HG03196 (cell line): ENCODE data around the gene DUSP2.

Experiments used
- ATAC-seq: cut with Tn5 transposase; IDR thresholded peaks from one replicate; pipeline ENCODE4 v1.9.1; 2021; ENCODE audit not compliant: unreplicated experiment

DUSP2 gene

DNA sequence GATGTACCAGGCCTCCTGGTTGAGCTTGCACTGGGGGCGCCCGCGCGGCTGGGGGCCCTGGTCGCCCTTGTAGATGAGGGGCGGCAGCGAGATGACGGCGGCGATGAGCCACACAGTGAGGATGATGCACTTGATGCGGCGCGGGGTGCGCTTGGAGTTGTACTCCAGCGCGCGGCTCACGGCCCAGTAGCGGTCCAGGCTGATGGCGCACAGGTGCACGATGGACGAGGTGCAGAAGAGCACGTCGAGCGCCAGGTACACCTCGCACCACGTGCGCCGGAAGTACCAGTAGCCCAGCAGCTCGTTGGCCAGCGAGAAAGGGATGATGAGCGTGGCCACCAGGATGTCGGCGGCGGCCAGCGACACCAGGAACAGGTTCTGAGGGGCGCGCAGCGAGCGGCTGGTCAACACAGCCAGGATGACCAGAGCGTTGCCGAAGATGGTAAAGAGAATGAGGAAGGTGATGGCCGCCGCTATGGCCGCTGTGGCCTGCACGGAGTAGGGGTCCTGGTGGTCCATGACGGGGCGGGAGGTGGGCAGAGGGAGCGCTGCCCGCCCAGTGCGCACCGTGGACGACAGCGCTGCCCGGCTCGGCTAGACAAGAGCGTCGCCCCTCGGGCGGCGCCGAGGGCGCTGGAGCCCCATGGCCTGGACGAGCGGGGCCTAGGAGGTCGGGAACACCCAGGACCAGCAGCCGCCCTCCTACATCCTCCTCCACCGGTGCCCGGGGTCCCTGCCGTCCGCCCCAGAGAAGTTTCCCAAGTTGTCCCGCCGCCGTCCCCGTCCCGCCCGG, 29.4 kb downstream of the DUSP2 start:
- no peak for ATAC-seq

DNA sequence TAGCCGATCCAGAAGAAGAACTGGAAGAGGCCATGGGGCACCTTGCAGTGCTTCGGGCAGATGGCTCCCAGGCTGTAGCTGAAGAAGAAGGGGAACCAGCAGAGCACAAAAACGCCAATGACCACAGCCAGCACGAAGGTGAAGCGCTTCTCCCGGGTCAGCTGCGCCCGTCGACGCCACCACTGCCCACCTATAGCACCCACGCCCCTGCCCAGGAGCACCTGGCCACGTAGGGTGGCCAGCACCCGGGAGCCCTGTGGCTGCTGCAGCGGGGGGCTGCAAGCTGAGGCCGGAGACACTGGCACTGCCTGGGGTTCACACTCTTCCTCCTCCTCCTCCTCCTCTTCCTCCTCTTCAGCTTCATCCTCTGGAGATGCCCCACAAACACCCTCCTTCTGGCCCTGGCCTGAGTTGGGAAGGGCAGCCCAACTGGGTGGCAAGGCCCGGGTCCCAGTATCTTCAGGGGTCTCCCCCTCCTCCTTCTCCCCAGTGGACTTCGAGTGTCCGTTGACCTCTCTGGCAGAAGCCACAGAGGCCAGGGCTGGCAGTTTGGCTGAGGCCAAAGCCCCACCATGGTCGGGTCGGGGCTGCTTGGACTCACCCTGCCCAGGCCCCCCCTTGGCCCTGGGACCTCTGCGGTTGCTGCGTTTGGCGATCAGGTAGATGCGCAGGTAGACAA, 30.2 kb downstream of the DUSP2 start:
- no peak for ATAC-seq

DNA sequence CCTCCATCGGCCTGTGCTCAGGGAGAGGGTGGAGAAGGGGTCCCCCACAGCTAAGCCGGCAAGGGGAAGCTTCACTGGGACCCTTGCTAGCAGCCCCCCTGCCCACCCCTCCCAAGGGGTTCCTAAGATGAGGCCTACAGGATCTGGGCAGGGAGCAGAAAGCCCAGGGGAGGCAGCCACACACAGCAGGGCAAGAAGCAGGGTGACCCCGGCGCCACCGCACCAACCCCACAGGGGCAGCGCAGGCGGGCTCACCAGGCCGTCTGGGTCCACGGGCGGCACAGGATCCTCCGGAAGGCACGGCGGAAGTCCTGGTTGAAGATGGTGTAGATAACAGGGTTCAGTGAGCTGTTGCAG, 30.7 kb downstream of the DUSP2 start:
- ATAC-seq = no peak

DNA sequence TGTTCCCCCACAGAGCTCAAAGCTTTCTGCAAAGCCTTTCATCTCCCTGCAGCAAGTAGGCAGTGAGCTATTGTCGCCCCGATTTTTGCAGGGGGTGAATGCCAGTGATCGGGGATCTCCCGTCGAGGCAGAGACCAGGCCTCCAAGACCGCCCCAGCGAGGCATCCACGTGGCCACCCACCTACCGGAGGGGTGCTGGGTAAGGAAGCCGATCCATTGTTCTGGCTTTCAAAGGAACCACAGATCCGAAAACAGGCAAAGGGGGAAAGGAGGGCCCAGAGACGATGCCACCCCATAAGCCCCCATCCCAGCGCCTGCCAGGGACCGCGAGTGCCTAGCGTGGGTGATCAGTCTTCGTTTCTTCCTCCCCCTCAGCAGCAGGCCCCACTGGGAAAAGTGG, 31.3 kb downstream of the DUSP2 start:
- ATAC-seq = no peak

DNA sequence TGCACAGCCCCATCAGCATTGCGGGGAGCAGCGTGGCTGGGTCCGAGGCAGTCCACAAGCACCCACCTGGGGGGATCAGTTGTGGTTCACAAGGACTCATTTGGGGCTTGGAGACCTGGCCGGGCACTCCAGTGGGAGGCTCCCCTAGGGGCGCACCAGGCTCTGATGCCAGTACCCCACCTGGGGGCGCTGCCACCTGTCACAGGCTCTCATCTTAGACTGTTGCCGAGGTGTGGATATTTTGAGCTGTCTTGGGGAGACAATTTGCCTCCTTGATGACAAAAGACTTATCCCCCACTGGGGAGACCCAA, 31.9 kb downstream of the DUSP2 start:
- ATAC-seq = no peak

DNA sequence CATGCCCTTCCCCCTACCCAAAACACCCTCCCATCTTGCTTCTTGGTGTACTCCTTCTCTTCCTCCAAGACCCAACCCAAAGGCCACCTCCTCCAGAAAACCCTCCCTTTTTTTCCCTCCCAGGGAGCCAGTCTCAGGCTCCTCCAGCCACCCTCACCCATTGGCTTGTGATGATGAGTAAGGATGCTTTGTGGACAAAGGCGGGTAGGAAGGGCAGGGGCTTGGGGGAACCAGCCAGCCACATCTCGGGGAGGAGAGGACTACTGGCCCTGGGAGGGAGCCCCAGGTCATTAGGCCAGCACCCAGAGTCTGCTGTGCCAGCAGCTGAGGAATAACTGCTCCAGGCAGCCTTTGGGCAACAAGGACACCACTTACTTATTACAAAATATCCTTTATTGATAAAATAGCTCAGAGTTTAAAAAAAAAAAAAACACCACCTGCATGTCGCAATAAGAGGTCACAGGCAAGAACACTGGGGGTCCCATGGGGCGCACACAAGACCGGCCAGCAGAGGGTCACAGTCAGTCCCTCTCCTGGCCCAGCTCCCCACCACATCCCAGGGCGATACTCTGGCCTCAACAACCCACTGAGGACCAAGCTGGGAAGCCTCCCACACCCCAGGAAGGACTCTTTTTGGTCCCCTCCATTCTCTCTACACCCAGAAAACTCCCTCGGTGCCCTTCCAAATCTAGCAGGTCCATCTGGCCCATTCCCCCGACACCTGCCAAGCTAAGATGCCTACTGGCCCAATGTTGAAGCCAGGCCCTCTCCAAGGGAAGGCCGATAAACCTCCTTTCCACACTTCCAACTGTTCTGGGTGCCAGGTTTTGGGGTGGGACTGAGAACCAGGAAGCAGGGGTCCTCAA, 32.5 kb downstream of the DUSP2 start:
- no peak for ATAC-seq

DNA sequence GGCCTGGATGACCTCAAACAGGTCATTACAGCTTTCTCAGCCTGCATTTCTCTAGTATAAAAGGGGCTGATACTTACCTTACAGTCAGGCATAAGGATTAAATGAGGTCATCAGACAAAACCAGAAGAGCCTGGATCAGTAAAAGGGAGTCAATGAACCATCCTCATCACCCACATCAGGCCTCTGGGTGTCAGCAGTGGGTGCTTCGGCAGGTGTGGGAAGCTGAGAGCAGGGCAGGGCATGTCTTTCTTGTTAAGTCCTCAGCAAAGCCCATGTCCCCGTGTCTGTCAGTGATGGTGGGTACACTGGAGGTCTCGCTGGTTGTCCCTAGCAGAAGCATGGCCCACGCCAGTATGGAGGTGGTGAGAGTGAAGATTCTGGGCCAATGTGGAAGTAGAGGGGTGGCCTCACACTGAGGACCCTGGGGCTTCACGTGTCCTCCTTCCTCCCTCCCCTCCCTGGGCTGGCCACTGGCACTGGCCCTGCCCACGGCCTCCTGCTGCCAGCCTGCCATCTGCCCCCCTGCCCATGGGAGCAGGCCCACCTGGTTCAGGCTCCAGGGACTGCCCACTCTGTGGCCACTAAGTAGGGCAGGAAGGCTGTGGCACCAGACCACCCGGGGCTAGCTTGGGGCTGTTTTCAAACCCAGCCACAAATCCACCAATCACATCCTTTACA, 33.3 kb downstream of the DUSP2 start:
- no peak for ATAC-seq

DNA sequence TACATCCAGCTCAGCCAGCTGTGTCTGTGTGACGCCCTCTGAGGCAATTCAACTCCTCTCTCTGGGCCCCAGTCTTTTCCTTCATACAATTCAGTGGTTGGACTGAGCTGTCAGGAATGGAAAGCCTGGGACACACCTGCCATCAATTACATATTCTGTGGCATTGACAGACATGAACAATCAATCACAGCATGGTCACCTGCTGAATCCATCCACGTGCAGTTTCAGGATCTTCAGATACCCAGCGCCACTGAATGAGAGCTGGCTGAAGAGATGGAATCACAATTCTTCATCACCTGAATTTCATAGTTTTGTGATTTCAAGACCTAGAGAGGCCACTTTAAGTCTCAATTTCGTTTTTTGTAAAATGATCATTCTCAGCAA, 34.0 kb downstream of the DUSP2 start:
- no peak for ATAC-seq

DNA sequence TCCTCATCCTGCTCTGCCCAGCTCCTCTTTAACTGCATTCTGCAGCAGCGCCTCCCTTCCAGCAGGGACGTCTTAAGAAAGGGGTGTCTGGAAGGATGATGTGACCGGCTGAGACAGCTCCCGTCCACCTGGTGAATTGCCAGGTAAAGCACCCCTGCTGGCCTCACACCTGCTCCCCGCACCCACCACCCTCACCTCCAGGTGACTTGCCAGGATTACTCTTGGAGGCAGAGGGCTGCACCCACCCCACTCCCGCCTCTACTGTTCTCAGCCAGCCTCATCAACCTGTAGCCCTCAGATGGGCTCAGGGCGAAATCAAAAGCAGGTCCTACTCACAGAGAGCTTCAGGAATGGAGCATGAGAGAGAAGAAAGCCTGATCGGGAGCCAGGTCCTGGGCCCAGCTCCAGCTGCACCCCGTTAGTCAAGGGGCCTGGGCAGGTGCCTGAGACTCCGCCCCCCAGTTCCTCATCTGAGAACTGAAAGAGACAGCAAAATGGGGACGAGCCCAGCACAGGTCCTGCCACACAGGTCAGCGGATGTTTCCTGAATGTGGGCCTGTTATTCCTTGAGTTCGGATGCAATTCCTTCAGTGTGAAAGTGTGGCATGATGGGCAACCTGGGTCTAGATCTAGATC, 34.5 kb downstream of the DUSP2 start:
- no peak for ATAC-seq

DNA sequence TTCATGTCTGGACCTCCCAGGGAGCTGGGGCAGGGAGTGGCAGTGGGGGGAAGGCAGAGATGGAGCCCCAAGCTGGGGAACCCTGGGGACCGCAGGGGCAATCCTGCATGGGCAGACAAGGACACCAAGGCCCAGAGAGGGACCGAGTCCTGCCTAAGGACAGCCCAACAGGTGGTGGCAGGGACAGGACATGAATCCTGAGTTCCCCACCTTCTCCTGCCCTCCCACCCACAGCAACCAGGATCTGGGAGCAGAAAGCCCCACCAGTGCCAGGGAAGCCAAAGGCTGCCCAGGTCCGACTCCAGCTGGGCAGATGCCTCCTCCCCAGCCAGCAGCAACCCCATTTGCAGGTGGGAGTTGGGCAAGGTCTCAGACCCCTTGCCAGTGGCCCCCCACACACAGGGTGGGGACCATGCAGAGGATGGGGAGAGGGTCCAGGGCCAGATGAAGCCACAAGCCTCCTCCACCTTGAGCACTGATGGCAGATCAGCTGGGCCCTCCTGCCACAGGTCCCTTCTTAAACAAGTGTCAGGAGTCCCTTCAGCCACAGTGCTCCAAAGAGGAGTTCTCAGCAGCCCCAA, 35.2 kb downstream of the DUSP2 start:
- ATAC-seq = no peak

DNA sequence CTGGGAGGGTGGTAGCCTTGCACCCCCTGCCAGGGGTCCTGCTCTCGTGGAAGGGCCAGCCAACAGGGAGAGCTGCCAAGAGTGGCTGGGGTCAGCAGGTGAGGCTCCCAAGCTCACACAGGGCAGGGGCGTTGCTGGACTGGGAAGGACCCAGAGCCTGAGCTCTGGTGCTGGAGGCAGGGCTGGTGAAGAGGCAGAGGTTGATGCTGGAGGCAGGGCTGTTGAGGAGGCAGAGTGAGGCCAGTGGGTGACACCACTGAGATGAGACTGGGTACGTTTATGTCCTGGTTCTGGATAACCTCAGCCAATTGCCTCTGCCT, 35.9 kb downstream of the DUSP2 start:
- ATAC-seq = no peak

DNA sequence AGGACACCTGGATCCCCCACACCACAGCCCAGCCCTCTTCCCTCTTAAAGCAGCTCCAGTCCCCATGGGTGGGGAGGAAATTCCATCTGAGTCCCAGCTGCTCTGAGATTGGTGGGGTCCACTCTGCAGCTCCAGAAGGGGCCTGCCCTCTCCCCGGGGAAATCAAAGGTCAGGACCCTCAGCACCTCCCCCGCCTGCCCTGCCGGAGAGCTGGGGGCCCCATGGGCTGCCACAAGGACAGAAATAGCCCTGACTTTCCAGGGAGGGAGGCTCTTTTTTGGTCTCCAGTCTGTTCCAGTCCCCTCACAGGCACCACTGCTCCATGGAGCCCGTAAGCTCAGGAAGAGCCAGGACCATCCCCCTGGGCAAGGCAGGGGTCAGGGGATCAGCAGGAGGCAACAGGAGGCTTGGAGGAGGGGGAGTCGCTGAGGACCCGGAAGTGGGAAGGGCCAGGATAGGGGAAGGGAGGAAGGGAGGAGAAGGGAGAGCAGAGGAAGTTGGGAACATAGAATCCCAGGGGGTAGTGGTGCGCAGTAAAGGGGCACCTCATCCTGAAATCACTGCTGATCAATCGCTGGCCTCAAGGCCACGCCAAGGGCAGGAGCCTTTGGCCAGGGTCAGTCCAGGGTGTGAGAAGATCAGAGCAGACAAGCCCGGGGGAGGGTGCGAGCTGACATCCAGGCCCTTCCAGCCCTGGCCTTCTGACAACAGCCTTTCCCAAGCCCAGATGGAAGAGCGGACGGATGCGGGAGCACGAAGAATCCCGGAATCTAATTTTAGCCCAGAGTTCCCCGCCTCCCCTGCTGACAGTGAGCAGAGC, 36.5 kb downstream of the DUSP2 start:
- no peak for ATAC-seq

DNA sequence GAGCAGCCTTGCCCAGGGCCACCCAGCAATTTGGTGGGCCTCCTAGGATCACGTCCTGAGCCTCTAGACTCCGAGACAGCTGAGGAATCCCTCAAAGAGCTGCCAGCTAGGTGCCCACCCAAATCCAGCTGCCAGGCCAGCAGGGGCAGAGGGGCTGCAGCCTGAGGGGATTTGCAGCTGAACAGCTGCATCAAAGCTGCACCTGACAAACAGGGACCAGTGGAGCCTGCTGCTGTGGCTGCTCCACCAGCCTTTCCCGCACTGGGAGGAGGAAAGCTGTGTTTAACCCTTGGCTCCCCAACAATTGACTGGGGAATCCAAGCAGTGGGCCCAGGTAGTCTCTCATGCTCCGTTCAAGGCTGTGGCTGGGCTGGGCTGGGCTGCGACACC, 37.1 kb downstream of the DUSP2 start:
- ATAC-seq = no peak

DNA sequence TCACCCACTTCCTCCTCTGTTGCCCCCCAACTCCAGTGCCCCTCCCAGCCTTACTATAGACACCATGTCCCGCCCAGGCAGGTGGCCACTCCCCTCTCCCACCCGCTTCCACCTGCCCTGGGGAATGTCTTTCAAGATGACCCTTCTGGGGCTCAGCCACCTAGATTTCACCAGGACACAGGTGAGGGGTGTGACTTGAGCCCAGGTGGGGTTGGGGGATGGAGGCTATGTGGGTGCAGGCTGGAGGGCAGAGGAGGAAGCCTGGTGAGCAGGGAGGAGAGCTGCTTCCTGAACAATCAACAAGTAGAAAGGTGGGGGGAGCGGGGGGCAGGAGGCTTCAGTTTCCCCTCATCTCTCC, 37.6 kb downstream of the DUSP2 start:
- ATAC-seq = no peak

DNA sequence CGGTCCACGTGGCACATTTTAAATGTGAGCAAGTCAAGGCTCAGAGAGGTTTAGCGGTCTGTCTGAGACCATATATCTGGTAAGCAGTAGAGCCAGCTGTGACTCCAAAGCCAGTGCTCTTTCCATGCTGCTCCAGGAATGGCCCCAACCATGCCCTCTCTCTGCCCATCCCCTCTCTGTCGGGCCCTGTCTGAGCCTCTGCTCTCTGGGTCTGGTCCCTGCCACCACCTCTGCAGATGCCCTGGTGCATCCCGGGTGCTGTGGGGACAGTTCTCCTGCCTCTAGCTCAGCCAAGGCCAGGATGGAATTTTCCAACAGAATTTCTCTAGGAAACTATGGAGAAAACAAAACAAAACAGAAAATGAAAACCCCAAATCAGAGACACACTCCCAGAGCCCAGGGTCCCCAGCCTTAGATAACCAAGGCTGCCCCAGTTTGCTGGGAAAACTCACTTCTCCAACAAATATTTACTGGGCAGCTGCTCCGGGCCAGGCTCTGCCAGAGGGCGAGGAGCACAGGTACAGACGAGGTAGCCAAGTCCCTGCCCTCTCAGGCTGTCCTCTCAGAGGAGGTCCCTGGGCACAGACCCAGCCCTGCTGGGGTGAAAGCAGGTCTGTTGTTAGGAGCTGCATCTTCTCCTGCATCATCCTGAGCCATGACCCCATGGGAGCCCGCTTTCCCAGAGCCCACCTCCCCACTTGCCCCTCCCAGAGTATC, 38.1 kb downstream of the DUSP2 start:
- ATAC-seq = no peak

DNA sequence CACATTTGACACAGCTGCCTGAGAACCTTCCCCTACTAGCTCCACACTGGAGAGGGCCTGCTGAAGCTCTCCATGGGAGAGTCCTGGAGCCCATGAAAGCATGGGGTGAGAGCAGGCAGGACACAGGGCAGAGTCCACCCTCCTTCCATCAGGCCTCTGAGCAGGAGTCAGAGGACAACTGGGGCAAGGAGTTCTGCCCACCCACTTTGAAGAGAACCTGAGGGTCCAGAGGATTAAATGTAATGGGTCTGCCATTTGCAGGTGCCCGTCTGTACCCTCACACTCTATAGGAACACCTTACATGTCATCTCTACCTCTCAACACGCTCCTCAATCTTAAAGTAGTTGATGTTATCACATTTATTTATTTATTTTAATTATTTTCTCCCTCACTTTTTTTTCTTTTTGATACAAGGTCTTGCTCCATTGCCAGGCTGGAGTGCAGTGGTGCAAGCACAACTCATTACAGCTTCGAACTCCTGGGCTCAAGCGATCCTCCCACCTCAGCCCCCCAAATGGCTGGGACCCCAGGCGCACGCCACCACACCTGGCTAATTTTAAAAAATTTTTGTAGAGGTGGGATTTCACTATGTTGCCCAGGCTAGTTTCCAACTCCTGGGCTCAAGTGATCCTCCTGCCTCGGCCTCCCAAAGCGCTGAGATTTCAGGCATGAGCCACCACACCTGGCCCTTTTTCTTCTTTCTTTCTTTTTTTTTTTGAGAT, 39.1 kb downstream of the DUSP2 start:
- no peak for ATAC-seq

DNA sequence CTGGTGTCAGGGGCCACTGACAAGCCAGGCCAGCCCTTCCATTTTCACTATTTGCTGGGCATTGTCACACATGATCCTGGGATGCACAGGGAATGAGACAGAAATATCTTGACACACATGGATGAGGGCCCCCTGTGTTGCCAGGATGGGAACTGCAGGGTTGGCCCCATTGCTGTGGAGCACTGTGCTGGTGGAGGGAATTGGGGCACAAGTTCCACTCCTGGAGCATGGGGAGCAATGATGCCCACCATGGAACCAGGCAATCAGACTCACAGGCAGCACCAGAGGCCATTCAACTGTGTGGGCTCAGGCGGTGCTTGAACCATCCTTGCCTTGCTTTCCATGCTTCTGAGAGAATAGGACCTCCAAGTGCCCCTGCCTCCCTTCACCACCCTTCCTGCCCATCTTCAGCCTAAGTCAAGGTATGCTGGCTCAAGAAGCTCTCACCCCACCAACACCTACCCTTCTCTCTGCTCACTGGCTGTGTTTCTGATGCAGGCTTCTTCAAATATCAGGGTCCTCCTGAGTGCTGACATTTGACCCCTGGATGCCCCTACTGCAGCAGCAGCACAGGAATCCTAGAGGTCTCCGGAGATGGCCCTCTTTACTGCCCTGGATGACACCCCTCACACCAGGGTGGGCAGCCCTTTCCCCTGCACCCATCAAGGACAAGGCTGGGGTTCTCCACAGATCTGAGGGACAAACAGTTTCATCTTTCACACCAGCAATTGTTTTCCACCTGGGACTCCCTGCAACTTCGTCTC, 39.9 kb downstream of the DUSP2 start:
- ATAC-seq = no peak

DNA sequence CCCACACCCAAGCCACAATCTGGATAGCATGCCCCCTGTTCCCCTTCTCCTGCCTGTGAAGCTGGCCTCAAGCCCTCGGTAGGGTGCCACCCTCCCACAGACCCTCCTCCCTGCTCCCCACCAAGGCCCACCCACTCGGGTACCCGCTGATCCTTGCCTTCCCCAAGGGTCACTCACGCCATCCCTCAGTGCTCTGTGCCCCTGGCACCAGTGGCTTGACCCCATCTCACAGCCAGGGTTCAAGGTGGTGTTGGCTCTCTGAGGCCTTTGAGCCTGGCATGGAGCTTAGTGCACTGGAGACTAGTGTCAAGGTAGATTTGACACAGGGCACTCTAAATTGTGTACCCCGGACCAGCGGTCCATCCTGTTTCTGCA, 40.8 kb downstream of the DUSP2 start:
- no peak for ATAC-seq
